ENCODE measurements around the gene PPP1R10.

Gene PPP1R10

GRCh38 chr6:30619561-30619960, 2.5 kb upstream of the PPP1R10 start:
- no peak for DNase-seq (ENCODE audit: low read depth)

GRCh38 chr6:30618270-30618797, 1.3 kb upstream of the PPP1R10 start:
- DNase-seq (ENCODE audit: low read depth), result no peak

GRCh38 chr6:30617565-30618269, 674 bp upstream of the PPP1R10 start, which contains the start of gene MRPS18B:
Gene MRPS18B, plus strand, starts transcription at chr6:30617840. Its CDS starts 26 bp downstream, at chr6:30617866.
- peak; percentile 98 for DNase-seq (ENCODE audit: low read depth)

- DNase-seq (ENCODE audit: low read depth), result no peak
Observed at GRCh38 chr6:30615958-30616810, 859 bp downstream of the PPP1R10 start.

- peak; percentile 69 for DNase-seq (ENCODE audit: low read depth)
Observed at GRCh38 chr6:30615219-30615957, 1.7 kb downstream of the PPP1R10 start.

- DNase-seq (ENCODE audit: low read depth), result peak; percentile 96
Observed at GRCh38 chr6:30614843-30615218, 2.2 kb downstream of the PPP1R10 start.

- DNase-seq (ENCODE audit: low read depth), result no peak
Observed at GRCh38 chr6:30614044-30614842, 2.8 kb downstream of the PPP1R10 start.

- no peak for DNase-seq (ENCODE audit: low read depth)
Observed at GRCh38 chr6:30613251-30614043, 3.6 kb downstream of the PPP1R10 start.

GRCh38 chr6:30612687-30613248, 4.3 kb downstream of the PPP1R10 start:
- DNase-seq (ENCODE audit: low read depth), result no peak

GRCh38 chr6:30612213-30612612, 4.8 kb downstream of the PPP1R10 start:
- DNase-seq (ENCODE audit: low read depth), result no peak

GRCh38 chr6:30611856-30612194, 5.2 kb downstream of the PPP1R10 start:
- no peak for DNase-seq (ENCODE audit: low read depth)

GRCh38 chr6:30611150-30611855, 5.7 kb downstream of the PPP1R10 start:
- no peak for DNase-seq (ENCODE audit: low read depth)

GRCh38 chr6:30610065-30610464, 7.0 kb downstream of the PPP1R10 start:
- no peak for DNase-seq (ENCODE audit: low read depth)

GRCh38 chr6:30603961-30604360, 13.1 kb downstream of the PPP1R10 start:
- DNase-seq (ENCODE audit: low read depth), result no peak

GRCh38 chr6:30601815-30602641, 15.0 kb downstream of the PPP1R10 start:
- no peak for DNase-seq (ENCODE audit: low read depth)

- DNase-seq (ENCODE audit: low read depth), result no peak
Observed at GRCh38 chr6:30601436-30601814, 15.6 kb downstream of the PPP1R10 start.

- no peak for DNase-seq (ENCODE audit: low read depth)
Observed at GRCh38 chr6:30600451-30600961, 16.5 kb downstream of the PPP1R10 start.

- no peak for DNase-seq (ENCODE audit: low read depth)
Observed at GRCh38 chr6:30599625-30600324, 17.3 kb downstream of the PPP1R10 start.

Data from GM04504 (cell line).